HEK293T (cell line): ENCODE data around the gene BRMS1L.
A peak's percentile ranks its signal among the peaks of the same experiment; 100 is the strongest.
"Not testable (repeated sequence)": the region's sequence is repeated elsewhere in the genome, so short reads cannot be mapped to it uniquely, and the experiment has no call there.

Experiments used
- CTCF ChIA-PET: fragments of 350-600 bp; formaldehyde crosslinking; extraction: SDS; loops from one replicate; lab custom pipeline; 2021; ENCODE audit warnings: antibody characterized with exemption, inconsistent platforms; lab: Yijun Ruan, JAX
- POLR2A ChIA-PET: fragments of 350-600 bp; formaldehyde crosslinking; extraction: SDS; loops from one replicate; lab custom pipeline; 2020; ENCODE audit warnings: antibody characterized with exemption, inconsistent platforms; lab: Yijun Ruan, JAX
- DNase-seq: peaks from one replicate; pipeline ENCODE4 v3.0.0; 2012; ENCODE audit warnings: mixed read lengths; ENCODE audit errors: extremely low spot score
- ARNT ChIP-seq: fragments of 450-650 bp; IDR thresholded peaks from 2 replicates; pipeline ENCODE4 v1.6.1; 2017; ENCODE audit warnings: mild to moderate bottlenecking
- BHLHE40 ChIP-seq: fragments of 450-650 bp; IDR thresholded peaks from 2 replicates; pipeline ENCODE4 v1.6.1; 2016; ENCODE audit warnings: mild to moderate bottlenecking, moderate library complexity, borderline replicate concordance
- CTBP1 ChIP-seq: fragments of 450-650 bp; IDR thresholded peaks from 2 replicates; pipeline ENCODE4 v1.6.1; 2016; ENCODE audit warnings: borderline replicate concordance
- ELF4 ChIP-seq: fragments of 450-650 bp; IDR thresholded peaks from 2 replicates; pipeline ENCODE4 v1.6.1; 2017; ENCODE audit warnings: antibody characterized with exemption
- FOXA1 ChIP-seq: fragments of 450-650 bp; IDR thresholded peaks from 2 replicates; pipeline ENCODE4 v1.6.1; 2016; ENCODE audit warnings: mild to moderate bottlenecking
- FOXK2 ChIP-seq: fragments of 450-650 bp; IDR thresholded peaks from 2 replicates; pipeline ENCODE4 v1.6.1; 2016; ENCODE audit warnings: mild to moderate bottlenecking
- FOXM1 ChIP-seq: fragments of 450-650 bp; IDR thresholded peaks from 2 replicates; pipeline ENCODE4 v1.6.1; 2017; ENCODE audit warnings: mild to moderate bottlenecking, borderline replicate concordance
- HDGF ChIP-seq: fragments of 450-650 bp; IDR thresholded peaks from 2 replicates; pipeline ENCODE4 v1.6.1; 2017; ENCODE audit warnings: antibody characterized with exemption, borderline replicate concordance
- L3MBTL2 ChIP-seq: fragments of 450-650 bp; conservative IDR thresholded peaks from 2 replicates; pipeline ENCODE4 v1.6.1; 2016; ENCODE audit warnings: mild to moderate bottlenecking
- LEF1 ChIP-seq: fragments of 450-650 bp; IDR thresholded peaks from 2 replicates; pipeline ENCODE4 v1.6.1; 2017; ENCODE audit warnings: mild to moderate bottlenecking, borderline replicate concordance
- NFRKB ChIP-seq: fragments of 450-650 bp; IDR thresholded peaks from 2 replicates; pipeline ENCODE4 v1.6.1; 2016; ENCODE audit warnings: mild to moderate bottlenecking, moderate library complexity
- PKNOX1 ChIP-seq: fragments of 450-650 bp; IDR thresholded peaks from 2 replicates; pipeline ENCODE4 v1.6.1; 2016
- SP1 ChIP-seq: fragments of 450-650 bp; IDR thresholded peaks from 2 replicates; pipeline ENCODE4 v1.6.1; 2017
- SUZ12 ChIP-seq: fragments of 450-650 bp; IDR thresholded peaks from 2 replicates; pipeline ENCODE4 v1.6.1; 2016; ENCODE audit warnings: mild to moderate bottlenecking
- TARDBP ChIP-seq: fragments of 450-650 bp; IDR thresholded peaks from 2 replicates; pipeline ENCODE4 v1.6.1; 2016
- ZNF384 ChIP-seq: fragments of 450-650 bp; IDR thresholded peaks from 2 replicates; pipeline ENCODE4 v1.6.1; 2016

Gene BRMS1L

GRCh38 chr14:35810963-35811362 is 15.2 kb upstream of the BRMS1L start:
- TF ChIP-seq FOXK2, result no peak
- no peak for TF ChIP-seq LEF1
- TF ChIP-seq ARNT, result no peak
- TF ChIP-seq TARDBP, result no peak
- no peak for TF ChIP-seq FOXM1
- no peak for TF ChIP-seq FOXA1
- no peak for TF ChIP-seq CTBP1
- TF ChIP-seq L3MBTL2, result no peak
- TF ChIP-seq NFRKB, result no peak
- TF ChIP-seq HDGF, result no peak
- no peak for TF ChIP-seq ZNF384
- no peak for TF ChIP-seq SUZ12
- TF ChIP-seq SP1, result no peak
- no peak for TF ChIP-seq ELF4
- no peak for TF ChIP-seq PKNOX1
- ChIA-PET CTCF (no interaction called here), POLR2A (no interaction called here)
- no peak for DNase-seq

- TF ChIP-seq ZNF384 (no peak), HDGF (no peak)
- DNase-seq, result peak; percentile 36
- ChIA-PET POLR2A (no interaction called here), CTCF (interaction anchor here (0.6 to 1.2 kb wide), 3 partner anchors 14 to 696 kb away, joined by 4 to 10 read pairs (median 5); no protein-coding TSS in a partner anchor)
Measured at GRCh38 chr14:35814371-35815005, 11.7 kb upstream of the BRMS1L start.

- ChIA-PET CTCF (interaction anchor here (0.6 to 2.5 kb wide), 9 partner anchors 8 to 494 kb away, joined by 3 to 11 read pairs (median 4); partner anchors contain the start of genes BRMS1L and RALGAPA1), POLR2A (interaction anchor here (1.6 to 2.4 kb wide), 2 partner anchors 8 to 9 kb away, joined by 7 to 12 read pairs; partner anchors contain the start of genes BRMS1L and RALGAPA1)
- DNase-seq, result peak; percentile 38
- no peak for TF ChIP-seq SP1
- TF ChIP-seq PKNOX1, result peak; percentile 39; the same call in 1 of the 2 replicates
Measured at GRCh38 chr14:35818346-35819115, 7.6 kb upstream of the BRMS1L start.

GRCh38 chr14:35819591-35820540 is 6.3 kb upstream of the BRMS1L start:
- DNase-seq, result no peak
- no peak for TF ChIP-seq L3MBTL2
- no peak for TF ChIP-seq ELF4
- TF ChIP-seq LEF1, result no peak
- CTCF ChIA-PET, result interaction anchor here (1.7 to 2.5 kb wide), 2 partner anchors 11 to 118 kb away, joined by 3 to 9 read pairs; partner anchors contain the start of gene RALGAPA1
- POLR2A ChIA-PET, result no interaction called here

GRCh38 chr14:35821564-35822411 is 4.3 kb upstream of the BRMS1L start:
- POLR2A ChIA-PET, result no interaction called here
- DNase-seq, result peak; percentile 51
- CTCF ChIA-PET, result interaction anchor here (0.6 to 1.0 kb wide), 7 partner anchors 13 to 133 kb away, joined by 3 to 6 read pairs (median 3); no protein-coding TSS in a partner anchor
- TF ChIP-seq ELF4, result no peak
- TF ChIP-seq FOXM1, result peak; percentile 45; the same call in 1 of the 2 replicates

GRCh38 chr14:35822501-35822900 is 3.6 kb upstream of the BRMS1L start:
- DNase-seq, result no peak
- POLR2A ChIA-PET, result no interaction called here
- CTCF ChIA-PET, result interaction anchor here (0.6 to 1.0 kb wide), 6 partner anchors 12 to 134 kb away, joined by 3 to 6 read pairs (median 3); no protein-coding TSS in a partner anchor
- TF ChIP-seq SP1 (no peak), ZNF384 (no peak), CTBP1 (no peak), HDGF (no peak), FOXA1 (no peak), TARDBP (no peak), FOXM1 (no peak), FOXK2 (no peak), ARNT (no peak), ELF4 (no peak), L3MBTL2 (no peak), NFRKB (no peak), BHLHE40 (no peak), SUZ12 (no peak), PKNOX1 (no peak), LEF1 (no peak)

GRCh38 chr14:35824446-35825165 is 1.5 kb upstream of the BRMS1L start:
- POLR2A ChIA-PET, CTCF ChIA-PET, DNase-seq: not testable (repeated sequence)
